ENCODE measurements around the gene A1BG. TPM values are rescaled to one million over a fixed set of nuclear protein-coding genes. Genes with fewer than 3 reads are reported as not detected.

Gene A1BG
- polyA plus RNA-seq, 2 of the 4 experiments (the other 2 are of a cell fraction): 2.5 to 9.5 TPM

DNA sequence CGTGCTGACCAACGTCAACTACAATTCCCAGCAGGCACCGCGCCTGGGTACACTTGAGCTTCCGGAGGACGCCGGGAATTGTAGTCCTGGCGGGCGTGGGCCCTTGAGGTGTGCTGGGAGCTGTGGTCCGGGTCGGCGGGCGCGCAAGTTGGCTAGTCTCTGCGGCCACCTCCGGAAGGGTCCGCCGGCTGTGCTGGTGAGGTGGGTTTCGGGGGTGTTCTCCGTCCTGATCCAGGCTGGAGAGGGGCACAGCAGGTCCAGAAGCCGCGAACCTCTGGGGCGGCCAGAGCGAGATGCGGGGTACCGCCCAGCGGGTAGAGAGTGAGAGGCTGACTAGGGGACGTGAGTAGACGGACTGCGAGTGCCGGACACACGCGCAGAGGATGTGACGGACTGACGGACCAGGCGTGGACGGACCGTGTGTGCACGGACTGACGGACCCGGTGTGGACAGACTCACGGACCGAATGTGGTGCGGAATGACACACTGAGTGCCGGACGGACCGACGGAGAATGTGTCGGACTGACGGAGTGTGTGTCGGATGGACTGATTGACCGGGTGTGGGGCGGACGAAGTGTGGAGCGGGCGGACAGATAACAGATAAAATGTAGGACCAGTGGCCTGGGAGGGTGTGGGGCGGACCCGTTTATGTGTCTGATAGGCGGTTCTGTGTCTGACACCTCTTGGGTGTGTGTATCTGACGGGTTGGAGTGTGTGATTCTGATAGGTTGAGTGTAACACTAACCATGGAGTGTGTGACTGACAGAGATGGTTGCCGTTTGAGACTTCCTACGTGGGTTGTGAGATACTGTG lies 26.2 kb downstream of the A1BG start, which contains the start of gene ZSCAN22 (continued):
- TF ChIP-seq ZNF302 (CRISPR knock-in tag; IDR thresholded peaks at IDR 0.05) (no peak), CBX8 (IDR thresholded peaks at IDR 0.05) (no peak), GATA3 (IDR thresholded peaks at IDR 0.05; ENCODE audit: borderline replicate concordance) (peak; percentile 63; the same call in 1 of the 2 replicates), CEBPB (IDR thresholded peaks at IDR 0.05) (no peak), POLR2A (IDR thresholded peaks at IDR 0.05; ENCODE audit: low read length) (peak; percentile 59), HDAC2 (IDR thresholded peaks at IDR 0.05) (no peak), BHLHE40 (IDR thresholded peaks at IDR 0.05; ENCODE audit: low read depth, low read length) (no peak), POLR2AphosphoS2 (conservative IDR thresholded peaks at IDR 0.05; ENCODE audit: low read length) (no peak), RFX5 (IDR thresholded peaks at IDR 0.05) (peak; percentile 65; the same call in 1 of the 2 replicates), RAD21 (conservative IDR thresholded peaks at IDR 0.05 in 1 of 2, IDR thresholded peaks at IDR 0.05 in 1 of 2) (peak in 1 of 2 experiments; percentile 40; a peak in 1 of 5 replicates), FOSB (CRISPR knock-in tag; IDR thresholded peaks at IDR 0.05) (no peak), PHF8 (IDR thresholded peaks at IDR 0.05; ENCODE audit: borderline replicate concordance, low read depth) (peak; percentile 76), TFCP2L1 (CRISPR knock-in tag; IDR thresholded peaks at IDR 0.05) (no peak), HOXB5 (CRISPR knock-in tag; IDR thresholded peaks at IDR 0.05) (no peak), EHMT2 (IDR thresholded peaks at IDR 0.05; ENCODE audit: low read depth) (no peak), RNF2 (IDR thresholded peaks at IDR 0.05; ENCODE audit: borderline replicate concordance, low read depth) (no peak), JUNB (IDR thresholded peaks at IDR 0.05) (no peak), JUN (IDR thresholded peaks at IDR 0.05) (peak; percentile 94 to 99), FOSL2 (IDR thresholded peaks at IDR 0.05) (no peak), FOSL2 (CRISPR knock-in tag; IDR thresholded peaks at IDR 0.05) (peak; percentile 60), RARB (CRISPR knock-in tag; IDR thresholded peaks at IDR 0.05) (no peak), MAFK (IDR thresholded peaks at IDR 0.05; ENCODE audit: partially characterized antibody) (no peak), EHF (CRISPR knock-in tag; IDR thresholded peaks at IDR 0.05) (no peak), KDM1A (IDR thresholded peaks at IDR 0.05; ENCODE audit: low read depth) (no peak), ZC3H11A (IDR thresholded peaks at IDR 0.05) (peak; percentile 14; the same call in 1 of the 2 replicates), SMC3 (IDR thresholded peaks at IDR 0.05) (no peak; the same call in 1 of the 3 replicates), SREBF2 (IDR thresholded peaks at IDR 0.05) (no peak), MAZ (IDR thresholded peaks at IDR 0.05; ENCODE audit: borderline replicate concordance, low read depth, low read length) (0 out of 2 replicates have a peak, but pooled peaks have one; percentile 52), ZSCAN20 (CRISPR knock-in tag; IDR thresholded peaks at IDR 0.05) (no peak), HOXA7 (CRISPR knock-in tag; IDR thresholded peaks at IDR 0.05) (no peak), CHD2 (IDR thresholded peaks at IDR 0.05; ENCODE audit: low read length, partially characterized antibody) (no peak)
- TF ChIP-seq, protein P1, sequence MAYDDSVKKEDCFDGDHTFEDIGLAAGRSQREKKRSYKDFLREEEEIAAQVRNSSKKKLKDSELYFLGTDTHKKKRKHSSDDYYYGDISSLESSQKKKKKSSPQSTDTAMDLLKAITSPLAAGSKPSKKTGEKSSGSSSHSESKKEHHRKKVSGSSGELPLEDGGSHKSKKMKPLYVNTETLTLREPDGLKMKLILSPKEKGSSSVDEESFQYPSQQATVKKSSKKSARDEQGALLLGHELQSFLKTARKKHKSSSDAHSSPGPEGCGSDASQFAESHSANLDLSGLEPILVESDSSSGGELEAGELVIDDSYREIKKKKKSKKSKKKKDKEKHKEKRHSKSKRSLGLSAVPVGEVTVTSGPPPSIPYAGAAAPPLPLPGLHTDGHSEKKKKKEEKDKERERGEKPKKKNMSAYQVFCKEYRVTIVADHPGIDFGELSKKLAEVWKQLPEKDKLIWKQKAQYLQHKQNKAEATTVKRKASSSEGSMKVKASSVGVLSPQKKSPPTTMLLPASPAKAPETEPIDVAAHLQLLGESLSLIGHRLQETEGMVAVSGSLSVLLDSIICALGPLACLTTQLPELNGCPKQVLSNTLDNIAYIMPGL (CRISPR knock-in tag; IDR thresholded peaks at IDR 0.05; ENCODE audit: borderline replicate concordance): 0 out of 2 replicates have a peak, but pooled peaks have one; percentile 21
